ENCODE results near the gene KIAA0319L. TPM values are rescaled to one million over a fixed set of nuclear protein-coding genes. Genes with fewer than 3 reads are reported as not detected.

KIAA0319L gene
- total and polyA plus RNA-seq, 2 experiments from 2014 or later = 27.2 to 75.1 TPM

DNA sequence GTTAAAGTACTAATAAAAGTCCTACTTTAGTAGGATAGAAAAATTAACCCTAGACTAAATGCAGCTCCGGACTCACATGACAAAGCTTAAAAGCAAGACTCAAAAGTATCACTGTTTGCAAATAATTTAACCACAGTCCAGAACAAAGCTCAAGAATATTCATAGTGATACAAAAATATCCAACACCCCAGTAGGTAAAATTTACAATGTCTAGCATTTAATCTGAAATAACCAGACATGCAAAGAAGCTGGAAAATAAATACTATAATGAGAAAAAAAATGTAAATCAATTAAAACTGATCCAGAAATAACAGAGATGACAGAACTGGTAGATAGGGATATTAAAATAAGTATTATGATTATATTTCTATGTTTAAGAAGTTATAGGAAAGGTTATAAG lies 67.0 kb downstream of the KIAA0319L start:
- Histone ChIP-seq H2AFZ (no peak overlapping the region), H3K27me3 (ENCODE audit: insufficient read depth) (no peaks in the 10 kb centered on the region), H3K9me2 (ENCODE audit: insufficient read depth) (no peaks in the 10 kb centered on the region), H3K79me2 (replicated peaks; ENCODE audit: insufficient read depth) (no peaks in the 10 kb centered on the region), H3K4me3 (no peak overlapping the region), H3K4me1 (ENCODE audit: insufficient read depth) (no peaks in the 10 kb centered on the region), H3K4me2 (no peak overlapping the region), H3K36me3 (ENCODE audit: insufficient read depth) (no peaks in the 10 kb centered on the region), H3F3A (replicated peaks; ENCODE audit: low read depth) (no peaks in the 10 kb centered on the region), H3K27ac (ENCODE audit: low read depth) (no peak overlapping the region), H4K20me1 (replicated peaks; ENCODE audit: insufficient read depth) (peaks cover 2% of the 10 kb centered on the region; the same call in 1 of the 2 replicates)
- Mint-ChIP-seq H3K27ac (no peak overlapping the region), H3K4me3 (no peak overlapping the region), H3K36me3 (ENCODE audit: low read depth) (peaks cover 49% of the 10 kb centered on the region), H3K9me3 (peaks cover 2% of the 10 kb centered on the region; the same call in 2 of the 3 replicates), H3K27me3 (ENCODE audit: insufficient read depth, low read depth, poor library complexity) (no peaks in the 10 kb centered on the region), H3K4me1 (no peaks in the 10 kb centered on the region)
- TF ChIP-seq ETS1 (IDR thresholded peaks at IDR 0.05) (no peak), STAT1 (IDR thresholded peaks at IDR 0.05; ENCODE audit: unreplicated experiment) (no peak)
- DNase-seq (ENCODE audit: low spot score) (no peak), ATAC-seq (no peak)

- DNase-seq (ENCODE audit: low spot score) (no peak), ATAC-seq (no peak)
- TF ChIP-seq NANOG (IDR thresholded peaks at IDR 0.05; ENCODE audit: borderline replicate concordance) (no peak), EZH2phosphoT487 (IDR thresholded peaks at IDR 0.05; ENCODE audit: unreplicated experiment) (no peak), ZNF114 (CRISPR knock-in tag; IDR thresholded peaks at IDR 0.05) (no peak), ZNF462 (CRISPR knock-in tag; IDR thresholded peaks at IDR 0.05) (no peak), CREB1 (CRISPR knock-in tag; IDR thresholded peaks at IDR 0.05; ENCODE audit: low read depth) (no peak), ETS1 (IDR thresholded peaks at IDR 0.05) (no peak), JUNB (IDR thresholded peaks at IDR 0.05; ENCODE audit: unreplicated experiment) (no peak), CTCF (conservative IDR thresholded peaks at IDR 0.05; ENCODE audit: low read depth in 2 of 2) (no peak), EZH2 (IDR thresholded peaks at IDR 0.05; ENCODE audit: low read depth, unreplicated experiment) (no peak), POLR2AphosphoS5 (IDR thresholded peaks at IDR 0.05; ENCODE audit: low read depth) (no peak)
- H2AFZ ChIP-seq = no peak overlapping the region
- H3K4me3 ChIP-seq = no peak overlapping the region
- H3K79me2 ChIP-seq (replicated peaks; ENCODE audit: insufficient read depth) = no peaks in the 10 kb centered on the region
- H3K4me3 Mint-ChIP-seq = no peak overlapping the region
- peaks cover 6% of the 10 kb centered on the region; the same call in 1 of the 2 replicates for H4K20me1 ChIP-seq (replicated peaks; ENCODE audit: insufficient read depth)
- H3K4me1 Mint-ChIP-seq = no peaks in the 10 kb centered on the region
- no peaks in the 10 kb centered on the region for H3F3A ChIP-seq (replicated peaks; ENCODE audit: low read depth)
- H3K27ac ChIP-seq (ENCODE audit: low read depth) = no peak overlapping the region
- no peak overlapping the region for H3K27ac Mint-ChIP-seq
- no peaks in the 10 kb centered on the region for H3K4me1 ChIP-seq (ENCODE audit: insufficient read depth)
- H3K9me3 Mint-ChIP-seq = peaks cover 2% of the 10 kb centered on the region; the same call in 2 of the 3 replicates
- no peaks in the 10 kb centered on the region for H3K27me3 Mint-ChIP-seq (ENCODE audit: insufficient read depth, low read depth, poor library complexity)
- H3K4me2 ChIP-seq = no peak overlapping the region
- H3K36me3 Mint-ChIP-seq (ENCODE audit: low read depth) = peaks cover 38% of the 10 kb centered on the region
- H3K9me2 ChIP-seq (ENCODE audit: insufficient read depth) = no peaks in the 10 kb centered on the region
- H3K36me3 ChIP-seq (ENCODE audit: insufficient read depth) = no peaks in the 10 kb centered on the region
- no peaks in the 10 kb centered on the region for H3K27me3 ChIP-seq (ENCODE audit: insufficient read depth)
Measured at GRCh38 chr1:35488336-35488735, 68.9 kb downstream of the KIAA0319L start.

All from GM23338 (cell line).